HCT116 (cell line): ENCODE data around the gene NFE2L2. TPM values are rescaled to one million over a fixed set of nuclear protein-coding genes. Genes with fewer than 3 reads are reported as not detected.

Experiments
- ATAC-seq: fragments of 200-7000 bp; cut with Tn5 transposase; 2 replicates; pipeline ENCODE4 v1.9.1; 2020; ENCODE audit warnings: mild to moderate bottlenecking, moderate library complexity
- BruUV-seq: library from RNA; stranded (reverse); fragments of 400-500 nt; replicated peaks from 2 replicates; lab custom pipeline; 2021; lab: Mats Ljungman, UMichigan
- CTCF ChIA-PET: fragments of 300-600 bp; sonication (Branson Sonifier 250); formaldehyde crosslinking; loops from one replicate; lab custom pipeline; 2021; ENCODE audit warnings: antibody characterized with exemption; lab: Charles Lee
- POLR2A ChIA-PET: fragments of 300-600, 350-600 bp; sonication (Branson Sonifier 250); formaldehyde crosslinking; loops from one replicate; lab custom pipeline; 2021; ENCODE audit warnings: antibody characterized with exemption; lab: Charles Lee
- RAD21 ChIA-PET, 2 experiments: fragments of 300-600 bp; sonication (Branson Sonifier 250); formaldehyde crosslinking; loops; one replicate each; lab custom pipeline; 2023; ENCODE audit warnings: low total read pairs in 2 of 2; ENCODE audit not compliant: uncharacterized antibody in 2 of 2, unreplicated experiment in 2 of 2, low non-redundant PET in 1 of 2; lab: Charles Lee
- DNase-seq: peaks from one replicate; pipeline ENCODE4 v3.0.0-alpha.2; 2010; ENCODE audit warnings: low read depth, low spot score
- H2AFZ ChIP-seq: fragments of 200-600 bp; shearing (Covaris generic), sonication (generic); 2 replicates; pipeline ENCODE4 v1.6.1; 2017; ENCODE audit warnings: low read depth, mixed run types, mixed read lengths, antibody characterized with exemption, low read length; ENCODE audit not compliant: poor library complexity, severe bottlenecking
- H3K27ac ChIP-seq: 2 replicates; pipeline ENCODE4 v1.5.1; 2012; ENCODE audit warnings: low read depth, low read length
- H3K27me3 ChIP-seq: fragments of 200-600 bp; sonication (generic); 2 replicates; pipeline ENCODE4 v1.6.1; 2016; ENCODE audit warnings: mixed run types, low read length, mixed read lengths; ENCODE audit not compliant: insufficient read depth
- H3K36me3 ChIP-seq, 2 experiments: fragments of 200-500 bp in 1 of 2; fragments of 200-600 bp in 1 of 2; sonication (Bioruptor generic) in 1 of 2; sonication (generic) in 1 of 2; 2 replicates each; pipeline versions ENCODE4 v1.5.1 to v1.6.1; 2014 to 2016; ENCODE audit warnings: low read length in 2 of 2, inconsistent platforms in 1 of 2, mixed read lengths in 1 of 2, mixed run types in 1 of 2; ENCODE audit not compliant: insufficient read depth in 2 of 2, control insufficient read depth in 1 of 2
- H3K4me1 ChIP-seq, 2 experiments: fragments of 200-600 bp in 1 of 2; sonication (generic) in 1 of 2; 2 replicates each; pipeline versions ENCODE4 v1.5.1 to v1.6.1; 2012 to 2017; ENCODE audit warnings: low read length in 2 of 2, inconsistent platforms in 1 of 2, mild to moderate bottlenecking in 1 of 2, mixed read lengths in 1 of 2, mixed run types in 1 of 2, moderate library complexity in 1 of 2; ENCODE audit not compliant: insufficient read depth in 2 of 2, control insufficient read depth in 1 of 2
- H3K4me2 ChIP-seq: fragments of 200-600 bp; sonication (generic); 2 replicates; pipeline ENCODE4 v1.6.1; 2017; ENCODE audit warnings: mixed run types, low read length, mixed read lengths
- H3K4me3 ChIP-seq, 2 experiments: fragments of 200-600 bp in 1 of 2; sonication (generic) in 1 of 2; replicated peaks in 1 of 2; 2 replicates each; pipeline ENCODE4 v1.5.1; 2011 to 2016; ENCODE audit warnings: low read length in 2 of 2, control low read depth in 1 of 2, low read depth in 1 of 2, mild to moderate bottlenecking in 1 of 2, mixed read lengths in 1 of 2, mixed run types in 1 of 2
- H3K79me2 ChIP-seq: fragments of 200-600 bp; sonication (generic); 2 replicates; pipeline ENCODE4 v1.6.1; 2017; ENCODE audit warnings: mild to moderate bottlenecking, mixed run types, low read length, moderate library complexity, mixed read lengths; ENCODE audit not compliant: insufficient read depth
- H3K9ac ChIP-seq: fragments of 200-600 bp; sonication (generic); 2 replicates; pipeline ENCODE4 v1.6.1; 2016; ENCODE audit warnings: low read length, mixed read lengths
- H3K9me2 ChIP-seq: fragments of 200-600 bp; sonication (generic), shearing (Covaris generic); 2 replicates; pipeline ENCODE4 v1.6.1; 2017; ENCODE audit warnings: mixed run types, mild to moderate bottlenecking, moderate library complexity; ENCODE audit not compliant: insufficient read depth
- H3K9me3 ChIP-seq, 2 experiments: fragments of 200-500 bp in 1 of 2; fragments of 200-600 bp in 1 of 2; sonication (Bioruptor generic) in 1 of 2; sonication (generic) in 1 of 2; 2 replicates each; pipeline ENCODE4 v1.6.1; 2014 to 2017; ENCODE audit warnings: low read length in 2 of 2, mixed read lengths in 2 of 2, inconsistent platforms in 1 of 2, low read depth in 1 of 2, mild to moderate bottlenecking in 1 of 2, mixed run types in 1 of 2, moderate library complexity in 1 of 2; ENCODE audit not compliant: control insufficient read depth in 1 of 2, insufficient read depth in 1 of 2
- H4K20me1 ChIP-seq: fragments of 200-600 bp; sonication (generic), shearing (Covaris generic); 2 replicates; pipeline ENCODE4 v1.6.1; 2017; ENCODE audit warnings: mixed run types, mild to moderate bottlenecking, moderate library complexity; ENCODE audit not compliant: insufficient read depth
- CBX3 ChIP-seq: IDR thresholded peaks from 2 replicates; pipeline ENCODE4 v1.6.1; 2012; ENCODE audit warnings: low read depth
- CEBPB ChIP-seq: IDR thresholded peaks from 2 replicates; pipeline ENCODE4 v1.6.1; 2012; ENCODE audit warnings: low read depth
- EGR1 ChIP-seq: IDR thresholded peaks from 2 replicates; pipeline ENCODE4 v1.6.1; 2012; ENCODE audit warnings: low read depth
- ELF1 ChIP-seq: IDR thresholded peaks from 2 replicates; pipeline ENCODE4 v1.6.1; 2012; ENCODE audit warnings: low read depth, borderline replicate concordance
- EZH2 ChIP-seq: fragments of 200-600 bp; sonication (generic); IDR thresholded peaks from 2 replicates; pipeline ENCODE4 v1.6.1; 2017; ENCODE audit warnings: antibody characterized with exemption, mixed run types
- JUND ChIP-seq: IDR thresholded peaks from 2 replicates; pipeline ENCODE4 v1.6.1; 2012
- RAD21 ChIP-seq: IDR thresholded peaks from 2 replicates; pipeline ENCODE4 v1.6.1; 2012; ENCODE audit warnings: low read depth, mild to moderate bottlenecking
- SIN3A ChIP-seq: IDR thresholded peaks from 2 replicates; pipeline ENCODE4 v1.6.1; 2012; ENCODE audit warnings: low read depth
- SRF ChIP-seq: IDR thresholded peaks from 2 replicates; pipeline ENCODE4 v1.6.1; 2012; ENCODE audit warnings: low read depth
- ZFX ChIP-seq: fragments of 450-650 bp; IDR thresholded peaks from 2 replicates; pipeline ENCODE4 v1.6.1; 2017
- intact Hi-C: fragments of 100-400 bp; cut with micrococcal nuclease; formaldehyde crosslinking; loops from 2 replicates; pipeline ENCODE4 v1.10.0; 2022
- total RNA-seq: library from RNA; stranded (reverse); gene quantifications from one replicate; pipeline ENCODE4 v1.2.1, GENCODE V29; 2021; ENCODE audit not compliant: unreplicated experiment
- TF ChIP-seq, protein P1 (sequence below), 3 experiments: fragments of 200-600 bp in 1 of 3; sonication (generic) in 1 of 3; IDR thresholded peaks in 2 of 3; conservative IDR thresholded peaks in 1 of 3; 2 replicates each; pipeline ENCODE4 v1.5.1; 2012 to 2017; ENCODE audit warnings: low read depth in 2 of 3, low read length in 2 of 3, antibody characterized with exemption in 1 of 3, borderline replicate concordance in 1 of 3, control low read depth in 1 of 3, mild to moderate bottlenecking in 1 of 3, mixed read lengths in 1 of 3, mixed run types in 1 of 3, moderate library complexity in 1 of 3; ENCODE audit not compliant: insufficient read depth in 1 of 3
- TF ChIP-seq, protein P2 (sequence below): IDR thresholded peaks from 2 replicates; pipeline ENCODE4 v1.6.1; 2011; ENCODE audit warnings: mild to moderate bottlenecking, low read length, moderate library complexity; ENCODE audit not compliant: insufficient replicate concordance; ENCODE audit errors: extremely low read depth
- TF ChIP-seq, protein P3 (sequence below): IDR thresholded peaks from 2 replicates; pipeline ENCODE4 v1.6.1; 2012; ENCODE audit warnings: low read depth

NFE2L2 gene
- total RNA-seq, 1 experiment from 2014 or later = 106 TPM

DNA sequence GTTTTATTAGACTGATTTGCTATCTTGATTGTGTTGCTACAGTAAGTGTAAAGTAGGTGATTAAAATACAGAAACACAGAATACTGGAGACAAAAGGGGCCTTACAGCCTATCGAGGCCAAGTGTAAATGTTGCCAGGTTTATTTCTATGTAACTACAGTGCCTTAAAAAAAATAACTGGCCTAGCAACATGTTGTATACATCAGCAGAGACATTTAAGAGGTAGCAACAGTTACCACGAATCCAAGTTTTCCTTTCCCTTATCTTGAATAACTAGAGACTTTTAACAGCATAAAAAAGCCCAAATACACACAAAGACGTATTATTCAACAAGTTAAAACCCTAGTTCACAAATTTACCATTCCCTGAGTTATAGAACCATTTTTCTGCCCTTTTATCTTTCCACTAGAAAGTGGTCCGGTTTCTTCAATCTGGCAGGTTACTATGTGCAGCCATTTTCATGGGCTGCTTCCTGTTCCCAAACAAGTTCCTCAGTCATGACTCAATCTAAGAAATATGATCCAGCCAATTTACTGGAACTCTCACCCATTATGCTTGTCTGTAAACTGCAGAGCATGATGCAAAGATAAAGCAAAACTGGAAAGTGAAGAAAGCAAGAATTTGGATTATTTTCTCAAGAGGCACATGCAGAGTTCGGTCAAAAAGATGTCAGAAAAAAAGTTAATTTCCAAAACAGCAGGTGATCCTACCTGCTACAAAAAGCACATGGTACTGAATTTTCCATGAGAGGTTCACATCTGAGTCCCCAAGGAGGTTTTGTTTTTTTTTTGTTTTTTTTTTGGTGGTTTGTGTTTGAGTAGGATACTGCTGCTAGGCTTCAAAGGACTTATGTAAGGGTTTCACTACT lies 22.2 kb downstream of the NFE2L2 start (continued):
- TF ChIP-seq, protein P1, sequence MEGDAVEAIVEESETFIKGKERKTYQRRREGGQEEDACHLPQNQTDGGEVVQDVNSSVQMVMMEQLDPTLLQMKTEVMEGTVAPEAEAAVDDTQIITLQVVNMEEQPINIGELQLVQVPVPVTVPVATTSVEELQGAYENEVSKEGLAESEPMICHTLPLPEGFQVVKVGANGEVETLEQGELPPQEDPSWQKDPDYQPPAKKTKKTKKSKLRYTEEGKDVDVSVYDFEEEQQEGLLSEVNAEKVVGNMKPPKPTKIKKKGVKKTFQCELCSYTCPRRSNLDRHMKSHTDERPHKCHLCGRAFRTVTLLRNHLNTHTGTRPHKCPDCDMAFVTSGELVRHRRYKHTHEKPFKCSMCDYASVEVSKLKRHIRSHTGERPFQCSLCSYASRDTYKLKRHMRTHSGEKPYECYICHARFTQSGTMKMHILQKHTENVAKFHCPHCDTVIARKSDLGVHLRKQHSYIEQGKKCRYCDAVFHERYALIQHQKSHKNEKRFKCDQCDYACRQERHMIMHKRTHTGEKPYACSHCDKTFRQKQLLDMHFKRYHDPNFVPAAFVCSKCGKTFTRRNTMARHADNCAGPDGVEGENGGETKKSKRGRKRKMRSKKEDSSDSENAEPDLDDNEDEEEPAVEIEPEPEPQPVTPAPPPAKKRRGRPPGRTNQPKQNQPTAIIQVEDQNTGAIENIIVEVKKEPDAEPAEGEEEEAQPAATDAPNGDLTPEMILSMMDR (IDR thresholded peaks at IDR 0.05 in 2 of 3, conservative IDR thresholded peaks at IDR 0.05 in 1 of 3; ENCODE audit: borderline replicate concordance in 1 of 3, insufficient read depth in 1 of 3, low read depth in 2 of 3, low read length in 2 of 3) = no peak
- TF ChIP-seq CBX3 (peak; percentile 90), RAD21 (no peak), SRF (peak; percentile 75), ELF1 (no peak; the same call in 1 of the 2 replicates), SIN3A (peak; percentile 70; the same call in 1 of the 2 replicates)

DNA sequence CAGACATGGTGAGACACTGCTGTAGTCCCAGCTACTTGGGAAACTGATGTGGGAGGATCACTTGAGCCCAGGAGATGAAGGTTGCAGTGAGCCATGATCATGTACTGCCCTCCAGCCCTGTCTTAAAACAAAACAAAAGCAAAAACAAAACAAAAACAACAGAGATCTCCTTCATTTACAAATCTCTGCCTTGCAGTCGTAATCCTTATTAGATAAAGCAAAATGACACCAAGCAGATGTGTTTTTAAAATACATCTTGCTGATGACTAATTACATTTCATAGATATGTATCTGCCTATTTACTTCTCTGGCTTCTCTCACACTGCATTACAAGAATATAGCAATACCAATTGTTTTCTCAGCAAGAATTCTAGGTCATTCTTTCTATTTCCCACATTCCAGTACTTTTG lies 22.8 kb downstream of the NFE2L2 start:
- ChIA-PET CTCF (no interaction called here), RAD21 (no interaction called here), POLR2A (interaction anchor here (0.6 to 1.2 kb wide), 3 partner anchors 9 to 23 kb away, joined by 3 to 4 read pairs (median 3); partner anchors contain the start of gene NFE2L2)
- peak overlapping the region; percentile 59 for H3K9ac ChIP-seq
- peak overlapping the region; percentile 81 for H3K27ac ChIP-seq
- BruUV-seq = no TSS peak
- H3K9me3 ChIP-seq = no peaks in the 10 kb centered on the region
- H3K79me2 ChIP-seq = peaks cover 100% of the 10 kb centered on the region
- H3K27me3 ChIP-seq = no peaks in the 10 kb centered on the region
- no peaks in the 10 kb centered on the region for H3K9me2 ChIP-seq
- H3K4me1 ChIP-seq = peaks cover 63 to 71% of the 10 kb centered on the region in 2 experiments
- ATAC-seq (no peak), DNase-seq (no peak)
- peak overlapping the region; percentile 27 to 48 for H3K4me3 ChIP-seq
- H3K4me2 ChIP-seq = peak overlapping the region; percentile 76
- H4K20me1 ChIP-seq = peaks cover 3% of the 10 kb centered on the region; the same call in 1 of the 2 replicates
- no peak overlapping the region for H2AFZ ChIP-seq
- intact Hi-C loops = loop anchor here (1.0 kb wide), 1 partner anchor 29 kb away; the partner anchor contains the start of gene HNRNPA3
- H3K36me3 ChIP-seq = no peaks in the 10 kb centered on the region; a peak in 1 of 4 replicates
- TF ChIP-seq, protein P2, sequence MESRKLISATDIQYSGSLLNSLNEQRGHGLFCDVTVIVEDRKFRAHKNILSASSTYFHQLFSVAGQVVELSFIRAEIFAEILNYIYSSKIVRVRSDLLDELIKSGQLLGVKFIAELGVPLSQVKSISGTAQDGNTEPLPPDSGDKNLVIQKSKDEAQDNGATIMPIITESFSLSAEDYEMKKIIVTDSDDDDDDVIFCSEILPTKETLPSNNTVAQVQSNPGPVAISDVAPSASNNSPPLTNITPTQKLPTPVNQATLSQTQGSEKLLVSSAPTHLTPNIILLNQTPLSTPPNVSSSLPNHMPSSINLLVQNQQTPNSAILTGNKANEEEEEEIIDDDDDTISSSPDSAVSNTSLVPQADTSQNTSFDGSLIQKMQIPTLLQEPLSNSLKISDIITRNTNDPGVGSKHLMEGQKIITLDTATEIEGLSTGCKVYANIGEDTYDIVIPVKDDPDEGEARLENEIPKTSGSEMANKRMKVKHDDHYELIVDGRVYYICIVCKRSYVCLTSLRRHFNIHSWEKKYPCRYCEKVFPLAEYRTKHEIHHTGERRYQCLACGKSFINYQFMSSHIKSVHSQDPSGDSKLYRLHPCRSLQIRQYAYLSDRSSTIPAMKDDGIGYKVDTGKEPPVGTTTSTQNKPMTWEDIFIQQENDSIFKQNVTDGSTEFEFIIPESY = no peak
- no peak for TF ChIP-seq CEBPB
- TF ChIP-seq, protein P3, sequence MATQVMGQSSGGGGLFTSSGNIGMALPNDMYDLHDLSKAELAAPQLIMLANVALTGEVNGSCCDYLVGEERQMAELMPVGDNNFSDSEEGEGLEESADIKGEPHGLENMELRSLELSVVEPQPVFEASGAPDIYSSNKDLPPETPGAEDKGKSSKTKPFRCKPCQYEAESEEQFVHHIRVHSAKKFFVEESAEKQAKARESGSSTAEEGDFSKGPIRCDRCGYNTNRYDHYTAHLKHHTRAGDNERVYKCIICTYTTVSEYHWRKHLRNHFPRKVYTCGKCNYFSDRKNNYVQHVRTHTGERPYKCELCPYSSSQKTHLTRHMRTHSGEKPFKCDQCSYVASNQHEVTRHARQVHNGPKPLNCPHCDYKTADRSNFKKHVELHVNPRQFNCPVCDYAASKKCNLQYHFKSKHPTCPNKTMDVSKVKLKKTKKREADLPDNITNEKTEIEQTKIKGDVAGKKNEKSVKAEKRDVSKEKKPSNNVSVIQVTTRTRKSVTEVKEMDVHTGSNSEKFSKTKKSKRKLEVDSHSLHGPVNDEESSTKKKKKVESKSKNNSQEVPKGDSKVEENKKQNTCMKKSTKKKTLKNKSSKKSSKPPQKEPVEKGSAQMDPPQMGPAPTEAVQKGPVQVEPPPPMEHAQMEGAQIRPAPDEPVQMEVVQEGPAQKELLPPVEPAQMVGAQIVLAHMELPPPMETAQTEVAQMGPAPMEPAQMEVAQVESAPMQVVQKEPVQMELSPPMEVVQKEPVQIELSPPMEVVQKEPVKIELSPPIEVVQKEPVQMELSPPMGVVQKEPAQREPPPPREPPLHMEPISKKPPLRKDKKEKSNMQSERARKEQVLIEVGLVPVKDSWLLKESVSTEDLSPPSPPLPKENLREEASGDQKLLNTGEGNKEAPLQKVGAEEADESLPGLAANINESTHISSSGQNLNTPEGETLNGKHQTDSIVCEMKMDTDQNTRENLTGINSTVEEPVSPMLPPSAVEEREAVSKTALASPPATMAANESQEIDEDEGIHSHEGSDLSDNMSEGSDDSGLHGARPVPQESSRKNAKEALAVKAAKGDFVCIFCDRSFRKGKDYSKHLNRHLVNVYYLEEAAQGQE = no peak
- TF ChIP-seq, protein P1 (IDR thresholded peaks at IDR 0.05 in 2 of 3, conservative IDR thresholded peaks at IDR 0.05 in 1 of 3; ENCODE audit: borderline replicate concordance in 1 of 3, insufficient read depth in 1 of 3, low read depth in 2 of 3, low read length in 2 of 3) = no peak
- no peak for TF ChIP-seq ZFX
- no peak for TF ChIP-seq JUND
- no peak for TF ChIP-seq SRF
- TF ChIP-seq EGR1 = no peak
- no peak for TF ChIP-seq EZH2
